GM12891 (cell line): ENCODE measurements around the gene OR2J1.

Experiments
- PAX5 ChIP-seq: IDR thresholded peaks from 2 replicates; pipeline ENCODE4 v1.6.1; 2011; ENCODE audit warnings: low read length, moderate library complexity, mild to moderate bottlenecking; ENCODE audit not compliant: insufficient read depth, severe bottlenecking
- POLR2A ChIP-seq: IDR thresholded peaks from 2 replicates; pipeline ENCODE4 v1.6.1; 2011; ENCODE audit warnings: low read depth, low read length, control low read depth
- POLR2AphosphoS5 ChIP-seq: IDR thresholded peaks from 2 replicates; pipeline ENCODE4 v1.6.1; 2011; ENCODE audit warnings: low read depth, low read length, control low read depth
- POU2F2 ChIP-seq: IDR thresholded peaks from 2 replicates; pipeline ENCODE4 v1.6.1; 2011; ENCODE audit warnings: low read depth, mild to moderate bottlenecking, control low read depth, low read length, moderate library complexity

DNA sequence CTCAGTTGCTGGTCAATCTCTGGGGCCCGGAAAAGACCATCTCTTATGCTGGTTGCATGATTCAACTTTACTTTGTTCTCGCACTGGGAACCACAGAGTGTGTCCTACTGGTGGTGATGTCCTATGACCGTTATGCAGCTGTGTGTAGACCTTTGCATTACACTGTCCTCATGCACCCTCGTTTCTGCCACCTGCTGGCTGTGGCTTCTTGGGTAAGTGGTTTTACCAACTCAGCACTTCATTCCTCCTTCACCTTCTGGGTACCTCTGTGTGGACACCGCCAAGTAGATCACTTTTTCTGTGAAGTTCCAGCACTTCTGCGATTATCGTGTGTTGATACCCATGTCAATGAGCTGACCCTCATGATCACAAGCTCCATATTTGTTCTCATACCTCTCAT, 12.8 kb downstream of the OR2J1 start:
- no peak for TF ChIP-seq POLR2A
- no peak for TF ChIP-seq POLR2AphosphoS5
- no peak for TF ChIP-seq PAX5
- no peak for TF ChIP-seq POU2F2
